HG03469 (cell line): Measurements from ENCODE around the gene FASTKD2.
"Not testable (repeated sequence)": the region's sequence is repeated elsewhere in the genome, so short reads cannot be mapped to it uniquely, and the experiment has no call there.

ENCODE experiments used
- ATAC-seq: cut with Tn5 transposase; IDR thresholded peaks from one replicate; pipeline ENCODE4 v1.9.1; 2021; ENCODE audit warnings: mild to moderate bottlenecking, moderate library complexity, moderate number of reproducible peaks; ENCODE audit not compliant: unreplicated experiment

The FASTKD2 gene

DNA sequence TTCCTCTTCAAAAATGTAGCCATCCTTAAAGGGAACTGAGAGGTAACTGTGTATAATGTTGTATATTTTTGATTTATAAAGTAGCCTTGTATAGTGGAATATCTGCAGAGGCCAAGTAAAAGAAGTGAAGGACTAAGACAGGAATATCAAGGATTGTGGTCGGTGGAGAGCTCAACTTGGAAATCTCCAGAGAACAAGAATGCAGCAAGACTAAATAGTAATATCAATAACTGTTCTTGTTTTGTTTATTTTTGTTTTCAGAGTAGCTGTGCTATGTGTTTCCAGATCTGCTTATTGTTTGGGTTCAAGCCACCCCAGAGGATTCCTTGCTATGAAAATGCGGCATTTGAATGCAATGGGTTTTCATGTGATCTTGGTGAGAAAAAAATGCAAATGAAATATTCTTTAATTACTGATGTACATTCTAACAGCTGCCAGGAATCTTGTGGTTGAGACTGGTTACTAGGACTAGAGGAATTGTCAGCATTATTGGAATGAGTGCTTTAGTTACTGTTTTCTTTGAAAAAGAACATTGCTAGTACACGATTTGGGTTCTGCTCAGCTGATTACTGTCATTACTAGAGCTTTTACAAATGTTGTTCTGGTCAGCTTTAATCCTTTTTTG, 25.0 kb downstream of the FASTKD2 start:
- ATAC-seq = no peak

- no peak for ATAC-seq
Measured at GRCh38 chr2:206792645-206793044, 27.2 kb downstream of the FASTKD2 start.

GRCh38 chr2:206797376-206797775, 32.0 kb downstream of the FASTKD2 start:
- ATAC-seq = no peak

- no peak for ATAC-seq
Measured at GRCh38 chr2:206798000-206798399, 32.6 kb downstream of the FASTKD2 start.

- ATAC-seq = no peak
Measured at GRCh38 chr2:206799083-206799482, 33.7 kb downstream of the FASTKD2 start.

GRCh38 chr2:206800506-206801417, 35.4 kb downstream of the FASTKD2 start:
- no peak for ATAC-seq

GRCh38 chr2:206801418-206802189, 36.2 kb downstream of the FASTKD2 start:
- no peak for ATAC-seq

GRCh38 chr2:206802654-206803514, 37.5 kb downstream of the FASTKD2 start:
- no peak for ATAC-seq

DNA sequence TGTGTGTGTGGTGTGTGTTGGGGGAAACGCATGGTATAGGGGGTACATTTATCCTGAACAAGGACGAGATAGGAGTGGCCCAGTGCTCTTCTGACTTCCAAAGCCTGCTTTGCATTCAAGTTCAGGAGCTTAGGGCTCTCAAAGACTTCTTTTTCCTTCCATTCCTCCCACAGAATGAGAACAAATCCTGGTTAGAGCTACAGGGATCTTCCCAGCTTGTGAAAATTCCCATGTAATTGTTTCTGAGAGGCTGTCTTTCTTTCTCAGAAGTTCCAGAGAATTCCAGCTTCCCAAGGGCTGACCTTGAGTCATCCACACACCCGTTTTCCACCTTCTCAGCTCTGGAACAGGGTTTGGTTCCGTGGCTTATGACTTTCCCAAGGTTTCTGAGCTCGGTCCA, 38.9 kb downstream of the FASTKD2 start:
- no peak for ATAC-seq

GRCh38 chr2:206805887-206806607, 40.6 kb downstream of the FASTKD2 start:
- no peak for ATAC-seq

GRCh38 chr2:206807624-206808023, 42.2 kb downstream of the FASTKD2 start:
- ATAC-seq = not testable (repeated sequence)

DNA sequence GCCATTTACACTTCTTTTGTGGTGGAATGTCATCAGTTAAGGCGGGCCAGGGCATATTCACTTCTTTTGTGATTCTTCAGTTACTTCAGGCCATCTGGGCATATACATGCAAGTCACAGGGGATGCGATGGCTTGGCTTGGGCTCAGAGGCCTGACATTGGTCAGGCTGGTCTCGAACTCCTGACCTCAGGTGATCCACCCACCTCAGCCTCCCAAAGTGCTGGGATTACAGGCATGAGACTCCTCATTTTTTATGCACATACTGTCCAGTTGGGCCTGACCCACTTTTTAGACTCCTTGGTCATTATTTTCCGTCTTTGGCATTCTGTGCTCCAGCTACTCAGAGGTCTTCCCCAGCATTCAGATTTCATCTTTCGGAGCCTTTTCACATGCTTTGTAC, 47.1 kb downstream of the FASTKD2 start:
- ATAC-seq = not testable (repeated sequence)

DNA sequence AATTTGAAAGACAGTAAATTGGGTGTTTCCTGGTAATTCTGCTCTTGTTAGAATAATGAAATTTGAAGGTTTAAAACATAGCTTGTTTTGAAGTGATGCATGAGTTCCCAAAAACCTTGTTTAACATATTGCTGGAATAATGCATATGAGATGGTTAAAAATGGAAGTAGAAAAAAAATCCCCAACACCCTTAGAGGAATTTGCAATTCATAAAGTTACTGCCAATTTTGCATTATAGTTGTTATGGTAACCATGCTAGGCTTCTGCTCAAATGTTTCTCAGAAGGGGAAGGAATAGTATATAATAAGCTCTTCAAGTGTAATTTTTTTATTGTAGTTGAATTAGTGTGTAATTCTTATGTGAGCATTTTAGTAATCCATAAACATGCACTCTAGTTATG, 49.1 kb downstream of the FASTKD2 start:
- ATAC-seq = no peak

DNA sequence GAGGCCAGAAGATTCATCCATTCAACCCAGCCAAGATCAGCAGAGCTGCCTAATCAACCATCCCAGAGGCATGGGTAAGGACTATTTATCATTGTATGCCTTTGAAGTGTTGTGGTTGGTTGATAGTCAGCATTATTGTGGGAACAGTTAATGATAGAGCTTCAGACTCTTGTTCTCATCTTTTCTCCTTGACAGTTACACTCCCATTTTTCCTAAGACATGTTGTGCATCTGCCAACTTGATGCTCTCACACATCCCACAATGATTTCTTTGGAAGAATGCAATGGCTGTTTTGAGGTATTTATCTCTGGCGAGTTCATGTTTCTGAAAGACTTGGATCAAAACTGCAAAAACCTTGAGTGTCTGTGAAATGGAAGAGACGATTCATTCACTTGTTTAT, 55.4 kb downstream of the FASTKD2 start:
- no peak for ATAC-seq

DNA sequence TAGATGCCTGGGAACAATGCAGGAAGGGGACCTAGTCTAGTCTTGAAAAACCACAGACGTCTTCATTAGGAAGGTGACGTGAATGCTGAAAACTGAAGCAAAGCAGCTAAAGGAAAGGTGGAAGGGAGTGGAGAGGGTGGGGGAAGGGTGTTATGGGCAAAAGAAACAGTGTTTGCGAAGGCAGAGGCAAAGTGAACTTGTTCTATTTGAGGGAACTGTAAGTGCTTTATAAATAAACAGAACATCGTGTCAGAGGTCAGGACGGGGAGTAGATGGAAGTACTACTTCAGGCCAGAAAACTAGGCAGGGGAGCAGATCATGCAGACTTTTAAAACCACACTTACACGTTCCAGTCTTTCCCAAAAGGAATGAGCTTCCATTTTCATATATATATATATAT, 57.8 kb downstream of the FASTKD2 start:
- ATAC-seq = no peak

GRCh38 chr2:206824087-206824618, 58.7 kb downstream of the FASTKD2 start:
- ATAC-seq = no peak

- ATAC-seq = no peak
Measured at GRCh38 chr2:206824993-206825392, 59.6 kb downstream of the FASTKD2 start.

GRCh38 chr2:206831442-206831995, 66.1 kb downstream of the FASTKD2 start:
- no peak for ATAC-seq

DNA sequence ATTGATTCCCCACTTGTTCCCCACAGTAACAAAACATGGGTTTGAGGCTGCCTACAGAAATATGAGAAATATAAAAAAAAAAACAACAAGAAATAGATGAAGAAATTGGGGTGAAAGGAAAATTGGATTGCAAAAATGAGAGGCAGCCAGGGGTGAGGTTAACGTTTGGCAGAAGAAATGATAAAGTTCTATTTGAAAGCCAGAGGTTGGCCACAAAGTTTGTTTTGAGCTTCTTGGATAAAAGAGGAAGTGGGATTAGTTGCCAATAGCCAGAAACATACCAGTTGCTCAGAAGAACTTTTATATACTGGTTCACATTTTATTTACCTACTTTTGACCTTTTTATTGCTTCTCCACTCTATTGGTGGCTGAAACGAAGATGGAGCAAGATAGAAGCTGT, 67.5 kb downstream of the FASTKD2 start:
- no peak for ATAC-seq
